Measurements from ENCODE around the gene ITIH1. TPM values are rescaled to one million over a fixed set of nuclear protein-coding genes. Genes with fewer than 3 reads are reported as not detected.

Gene ITIH1
- total and polyA plus RNA-seq, 2 donors (not counting 3 experiments of a cell fraction or from before 2014, with no cell fraction given): not detected

DNA sequence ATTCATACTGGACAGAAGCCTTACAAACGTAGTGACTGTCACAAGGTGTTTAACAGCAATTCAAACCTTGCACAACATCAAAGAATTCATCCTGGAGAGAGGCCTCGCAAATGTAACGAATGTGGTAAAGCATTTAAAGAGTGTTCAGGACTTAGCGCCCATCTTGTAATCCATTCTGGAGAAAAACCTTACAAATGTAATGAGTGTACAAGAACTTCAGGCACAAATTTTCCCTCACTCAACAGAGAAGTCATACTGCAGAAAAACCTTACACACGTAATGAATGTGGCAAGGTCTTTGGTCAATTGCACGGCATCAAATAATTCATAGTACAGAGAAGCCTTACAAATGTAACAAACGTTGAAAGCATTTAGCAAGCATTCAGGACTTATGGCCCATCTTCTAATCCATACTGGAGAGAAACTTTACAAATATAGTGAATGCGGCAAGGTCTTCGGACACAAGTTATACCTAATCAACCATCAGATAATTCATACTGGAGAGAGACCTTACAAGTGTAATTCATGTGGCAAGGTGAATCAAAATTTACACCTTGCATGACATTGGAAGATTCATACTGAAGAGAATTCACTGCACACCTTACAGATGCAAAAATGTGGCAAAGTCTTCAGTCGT, 44.0 kb upstream of the ITIH1 start:
- DNase-seq (ENCODE audit: low read depth, low spot score): no peak
- Histone ChIP-seq H4K20me1 (replicated peaks; ENCODE audit: control insufficient read depth, extremely low read depth, insufficient read depth, low read length) (no peaks in the 10 kb centered on the region), H3K9me3 (replicated peaks; ENCODE audit: control insufficient read depth, insufficient read depth, low read length) (no peaks in the 10 kb centered on the region), H3K4me2 (ENCODE audit: insufficient read depth, low read length) (no peak overlapping the region), H3K27me3 (ENCODE audit: control insufficient read depth in 2 of 2, insufficient read depth in 2 of 2, low read length in 2 of 2) (no peaks in the 10 kb centered on the region), H3K36me3 (ENCODE audit: control insufficient read depth in 2 of 2, extremely low read depth in 1 of 2, insufficient read depth in 2 of 2, low read length in 2 of 2) (peaks cover 9 to 10% of the 10 kb centered on the region in 2 experiments), H3K27ac (ENCODE audit: insufficient read depth, low read depth, low read length) (no peak overlapping the region), H3K4me1 (ENCODE audit: control insufficient read depth, extremely low read depth, insufficient read depth, low read length) (no peaks in the 10 kb centered on the region), H3K4me3 (replicated peaks in 1 of 3; ENCODE audit: insufficient read depth in 1 of 3, low read depth in 1 of 3, low read length in 3 of 3) (no peak overlapping the region), H2AFZ (ENCODE audit: low read depth, low read length) (no peak overlapping the region), H3K9ac (replicated peaks; ENCODE audit: extremely low read depth, insufficient read depth, low read length) (no peak overlapping the region), H3K9me1 (replicated peaks; ENCODE audit: control insufficient read depth, extremely low read depth, insufficient read depth, low read length) (no peaks in the 10 kb centered on the region), H3K79me2 (ENCODE audit: control insufficient read depth, insufficient read depth, low read length) (no peaks in the 10 kb centered on the region)
- TF ChIP-seq, protein P1, sequence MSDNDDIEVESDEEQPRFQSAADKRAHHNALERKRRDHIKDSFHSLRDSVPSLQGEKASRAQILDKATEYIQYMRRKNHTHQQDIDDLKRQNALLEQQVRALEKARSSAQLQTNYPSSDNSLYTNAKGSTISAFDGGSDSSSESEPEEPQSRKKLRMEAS (IDR thresholded peaks at IDR 0.05; ENCODE audit: insufficient read depth, insufficient read length): no peak
- TF ChIP-seq POLR2A (IDR thresholded peaks at IDR 0.05; ENCODE audit: low read depth, low read length): no peak
- no peak for TF ChIP-seq POLR2AphosphoS5 (IDR thresholded peaks at IDR 0.05; ENCODE audit: insufficient read depth, low read depth, low read length)
- no peak for TF ChIP-seq MYC (IDR thresholded peaks at IDR 0.05; ENCODE audit: low read depth, low read length)
- no peak for TF ChIP-seq JUN (IDR thresholded peaks at IDR 0.05; ENCODE audit: borderline replicate concordance, insufficient read depth, insufficient read length, low read depth)
- TF ChIP-seq, protein P2, sequence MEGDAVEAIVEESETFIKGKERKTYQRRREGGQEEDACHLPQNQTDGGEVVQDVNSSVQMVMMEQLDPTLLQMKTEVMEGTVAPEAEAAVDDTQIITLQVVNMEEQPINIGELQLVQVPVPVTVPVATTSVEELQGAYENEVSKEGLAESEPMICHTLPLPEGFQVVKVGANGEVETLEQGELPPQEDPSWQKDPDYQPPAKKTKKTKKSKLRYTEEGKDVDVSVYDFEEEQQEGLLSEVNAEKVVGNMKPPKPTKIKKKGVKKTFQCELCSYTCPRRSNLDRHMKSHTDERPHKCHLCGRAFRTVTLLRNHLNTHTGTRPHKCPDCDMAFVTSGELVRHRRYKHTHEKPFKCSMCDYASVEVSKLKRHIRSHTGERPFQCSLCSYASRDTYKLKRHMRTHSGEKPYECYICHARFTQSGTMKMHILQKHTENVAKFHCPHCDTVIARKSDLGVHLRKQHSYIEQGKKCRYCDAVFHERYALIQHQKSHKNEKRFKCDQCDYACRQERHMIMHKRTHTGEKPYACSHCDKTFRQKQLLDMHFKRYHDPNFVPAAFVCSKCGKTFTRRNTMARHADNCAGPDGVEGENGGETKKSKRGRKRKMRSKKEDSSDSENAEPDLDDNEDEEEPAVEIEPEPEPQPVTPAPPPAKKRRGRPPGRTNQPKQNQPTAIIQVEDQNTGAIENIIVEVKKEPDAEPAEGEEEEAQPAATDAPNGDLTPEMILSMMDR (IDR thresholded peaks at IDR 0.05; ENCODE audit: extremely low read depth in 1 of 2, insufficient read depth in 1 of 2, low read depth in 1 of 2, low read length in 2 of 2): no peak
- no peak for TF ChIP-seq FOS (IDR thresholded peaks at IDR 0.05; ENCODE audit: borderline replicate concordance, insufficient read depth, low read length)
- TF ChIP-seq EZH2 (IDR thresholded peaks at IDR 0.05; ENCODE audit: borderline replicate concordance, low read depth, low read length, severe bottlenecking): no peak
- no peak for TF ChIP-seq GATA2 (IDR thresholded peaks at IDR 0.05; ENCODE audit: insufficient read depth, insufficient read length, low read depth, low read length)
- intact Hi-C loops (cut with micrococcal nuclease) (no loop called here), dilution Hi-C loops (cut with MboI; ENCODE audit: extremely low pct_ligation_motif_present, low sequenced_read_pairs) (no loop called here)
- BruUV-seq (replicated peaks): no TSS peak
- FAIRE-seq: no peak
- CTCF ChIA-PET: no interaction called here
- POLR2A ChIA-PET: no interaction called here

All from endothelial cell of umbilical vein (primary cell).